Forelimb muscle (tissue), 1 donor: ENCODE results near the gene TPCN1. TPM values are rescaled to one million over a fixed set of nuclear protein-coding genes. Genes with fewer than 3 reads are reported as not detected.
A peak's percentile ranks its signal among the peaks of the same experiment; 100 is the strongest.

Experiments
- DNase-seq: peaks from one replicate; pipeline ENCODE4 v3.0.0-alpha.2; 2013; ENCODE audit warnings: low read depth
- polyA plus RNA-seq: library from polyadenylated mRNA; unstranded; fragments of 120-200 nt; gene quantifications from one replicate; pipeline ENCODE4 v1.2.1, GENCODE V29; 2013; ENCODE audit not compliant: insufficient read length

The TPCN1 gene
- 36.9 TPM for polyA plus RNA-seq

GRCh38 chr12:113221181-113221996, at the start of gene TPCN1:
Gene TPCN1, plus strand, starts transcription at chr12:113221464. Its CDS starts 5,389 bp downstream, at chr12:113226853.
- peak; percentile 100 for DNase-seq

- DNase-seq: no peak
These were observed 49.7 kb upstream of the TPCN1 start for GRCh38 chr12:113171543-113171942.

- no peak for DNase-seq
These were observed 49.1 kb upstream of the TPCN1 start for GRCh38 chr12:113172185-113172584.

- no peak for DNase-seq
These were observed 48.1 kb upstream of the TPCN1 start for GRCh38 chr12:113173081-113173698.

- DNase-seq: no peak
These were observed 46.5 kb upstream of the TPCN1 start for GRCh38 chr12:113174461-113175384.

- no peak for DNase-seq
These were observed 42.2 kb upstream of the TPCN1 start for GRCh38 chr12:113179023-113179422.

- DNase-seq: no peak
These were observed 40.9 kb upstream of the TPCN1 start for GRCh38 chr12:113180333-113180732.

GRCh38 chr12:113181975-113182374, 39.3 kb upstream of the TPCN1 start:
- DNase-seq: no peak

GRCh38 chr12:113183030-113183589, 38.2 kb upstream of the TPCN1 start:
- DNase-seq: no peak

- DNase-seq: no peak
These were observed 37.0 kb upstream of the TPCN1 start for GRCh38 chr12:113184098-113184899.

GRCh38 chr12:113184900-113185179, 36.4 kb upstream of the TPCN1 start:
- DNase-seq: peak; percentile 80

- no peak for DNase-seq
These were observed 35.9 kb upstream of the TPCN1 start, which contains the start of the genes DDX54 and RITA1 for GRCh38 chr12:113185180-113186032. Gene DDX54, minus strand, starts transcription at chr12:113185478. Its CDS starts 27 bp downstream, at chr12:113185451. Gene RITA1, plus strand, starts transcription at chr12:113185721. Its CDS starts 1,026 bp downstream, at chr12:113186747.

GRCh38 chr12:113186033-113186365, 35.3 kb upstream of the TPCN1 start:
- no peak for DNase-seq

GRCh38 chr12:113186666-113187325, 34.5 kb upstream of the TPCN1 start:
- DNase-seq: no peak

- DNase-seq: no peak
These were observed 31.9 kb upstream of the TPCN1 start for GRCh38 chr12:113189361-113189760.

GRCh38 chr12:113190761-113191160, 30.5 kb upstream of the TPCN1 start:
- no peak for DNase-seq

- DNase-seq: no peak
These were observed 30.0 kb upstream of the TPCN1 start for GRCh38 chr12:113191227-113191626.

GRCh38 chr12:113194971-113195391, 26.3 kb upstream of the TPCN1 start:
- DNase-seq: no peak

- no peak for DNase-seq
These were observed 25.7 kb upstream of the TPCN1 start for GRCh38 chr12:113195598-113195997.
